ENCODE measurements around the gene C11orf68. TPM values are rescaled to one million over a fixed set of nuclear protein-coding genes. Genes with fewer than 3 reads are reported as not detected.

Gene C11orf68
- total and polyA plus RNA-seq, 9 of the 15 experiments (the other 6 are each of a cell fraction or from before 2014, with no cell fraction given): 3.6 to 35.9 (median 12.8) TPM

- TF ChIP-seq ZNF282 (CRISPR knock-in tag; IDR thresholded peaks at IDR 0.05): no peak; the same call in 1 of the 2 replicates
- TF ChIP-seq ZFP1 (CRISPR knock-in tag; IDR thresholded peaks at IDR 0.05): no peak
- peak; percentile 66 for TF ChIP-seq SMARCA4 (IDR thresholded peaks at IDR 0.05)
- TF ChIP-seq SRSF7 (optimal IDR thresholded peaks at IDR 0.05; ENCODE audit: low read depth, low read length): peak; percentile 10
- peak; percentile 66 for TF ChIP-seq HNRNPK (IDR thresholded peaks at IDR 0.05; ENCODE audit: low read depth, low read length, poor library complexity, severe bottlenecking)
- TF ChIP-seq ZSCAN29 (IDR thresholded peaks at IDR 0.05): no peak
- peak; percentile 22; the same call in 1 of the 2 replicates for TF ChIP-seq CHD2 (IDR thresholded peaks at IDR 0.05; ENCODE audit: low read depth, low read length)
- TF ChIP-seq SP2 (IDR thresholded peaks at IDR 0.05; ENCODE audit: extremely low read depth, low read depth, low read length, poor library complexity, severe bottlenecking): no peak
- TF ChIP-seq TSC22D4 (tag; IDR thresholded peaks at IDR 0.05): no peak
- no peak for TF ChIP-seq SRSF9 (IDR thresholded peaks at IDR 0.05; ENCODE audit: borderline replicate concordance, low read depth, low read length)
- peak; percentile 66; the same call in 1 of the 2 replicates for TF ChIP-seq ZNF263 (CRISPR knock-in tag; IDR thresholded peaks at IDR 0.05; ENCODE audit: borderline replicate concordance)
- no peak for TF ChIP-seq BMI1 (IDR thresholded peaks at IDR 0.05; ENCODE audit: low read length)
- TF ChIP-seq ESRRB (CRISPR knock-in tag; IDR thresholded peaks at IDR 0.05; ENCODE audit: borderline replicate concordance): no peak
- TF ChIP-seq ZNF699 (CRISPR knock-in tag; IDR thresholded peaks at IDR 0.05; ENCODE audit: insufficient replicate concordance): no peak
- TF ChIP-seq ZNF12 (CRISPR knock-in tag; IDR thresholded peaks at IDR 0.05): no peak; the same call in 1 of the 2 replicates
- TF ChIP-seq ZNF324 (CRISPR knock-in tag; IDR thresholded peaks at IDR 0.05): no peak
- TF ChIP-seq ZKSCAN1 (IDR thresholded peaks at IDR 0.05; ENCODE audit: low read depth, low read length): no peak
- TF ChIP-seq, protein P1, sequence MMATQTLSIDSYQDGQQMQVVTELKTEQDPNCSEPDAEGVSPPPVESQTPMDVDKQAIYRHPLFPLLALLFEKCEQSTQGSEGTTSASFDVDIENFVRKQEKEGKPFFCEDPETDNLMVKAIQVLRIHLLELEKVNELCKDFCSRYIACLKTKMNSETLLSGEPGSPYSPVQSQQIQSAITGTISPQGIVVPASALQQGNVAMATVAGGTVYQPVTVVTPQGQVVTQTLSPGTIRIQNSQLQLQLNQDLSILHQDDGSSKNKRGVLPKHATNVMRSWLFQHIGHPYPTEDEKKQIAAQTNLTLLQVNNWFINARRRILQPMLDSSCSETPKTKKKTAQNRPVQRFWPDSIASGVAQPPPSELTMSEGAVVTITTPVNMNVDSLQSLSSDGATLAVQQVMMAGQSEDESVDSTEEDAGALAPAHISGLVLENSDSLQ (IDR thresholded peaks at IDR 0.05): no peak
These were observed 19.3 kb downstream of the C11orf68 start (continued) for GRCh38 chr11:65899356-65900124.
